Spleen (tissue), 7 donors: ENCODE data around the gene INVS.

ENCODE experiments used
- POLR2A ChIP-seq, 3 donors: fragments of 450-650 bp; IDR thresholded peaks; one replicate each; pipeline ENCODE4 v1.5.1; 2017; ENCODE audit warnings: antibody characterized with exemption in 3 of 3, mild to moderate bottlenecking in 1 of 3
- POLR2AphosphoS5 ChIP-seq, 3 donors: sonication (generic); formaldehyde crosslinking; IDR thresholded peaks; one replicate each; pipeline ENCODE4 v1.5.1; 2017; ENCODE audit warnings: antibody characterized with exemption in 3 of 3
- TF ChIP-seq, protein P1 (sequence below), 11 experiments: fragments of 200-600 bp in 7 of 11; fragments of 450-650 bp in 4 of 11; sonication (generic) in 4 of 11; IDR thresholded peaks in 8 of 11; conservative IDR thresholded peaks in 3 of 11; 1 replicate in 7 of 11; 2 replicates in 4 of 11; pipeline versions ENCODE4 v1.4.0 to v1.8.0; 2016 to 2021; ENCODE audit warnings: antibody characterized with exemption in 11 of 11, inconsistent platforms in 4 of 11, mild to moderate bottlenecking in 1 of 11
- donor health status: DM: no; HTN: no; CAD: no; lungs with moderate emphysema.
- donor health status: DM: no; HTN: no; CAD: no.
- donor health status: DM: no; HTN: no; CAD: no.

DNA sequence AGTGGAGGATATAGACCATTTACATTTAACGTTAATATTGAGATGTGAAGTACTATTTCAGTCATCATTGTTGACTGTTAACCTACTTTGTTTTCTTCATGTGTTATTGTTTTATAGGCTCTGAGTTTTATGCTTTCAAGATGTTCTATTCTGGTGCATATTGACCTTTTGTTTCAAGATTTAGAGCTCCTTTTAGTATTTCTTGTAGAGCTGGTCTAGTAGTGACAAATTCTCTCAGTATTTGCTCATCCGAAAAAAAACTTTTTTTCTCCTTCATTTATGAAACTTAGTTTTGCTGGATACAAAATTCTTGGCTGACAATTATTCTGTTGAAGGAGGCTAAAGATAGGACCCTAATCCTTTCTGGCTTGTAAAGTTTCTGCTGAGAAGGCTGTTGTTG lies 91.3 kb downstream of the INVS start:
- TF ChIP-seq, protein P1, sequence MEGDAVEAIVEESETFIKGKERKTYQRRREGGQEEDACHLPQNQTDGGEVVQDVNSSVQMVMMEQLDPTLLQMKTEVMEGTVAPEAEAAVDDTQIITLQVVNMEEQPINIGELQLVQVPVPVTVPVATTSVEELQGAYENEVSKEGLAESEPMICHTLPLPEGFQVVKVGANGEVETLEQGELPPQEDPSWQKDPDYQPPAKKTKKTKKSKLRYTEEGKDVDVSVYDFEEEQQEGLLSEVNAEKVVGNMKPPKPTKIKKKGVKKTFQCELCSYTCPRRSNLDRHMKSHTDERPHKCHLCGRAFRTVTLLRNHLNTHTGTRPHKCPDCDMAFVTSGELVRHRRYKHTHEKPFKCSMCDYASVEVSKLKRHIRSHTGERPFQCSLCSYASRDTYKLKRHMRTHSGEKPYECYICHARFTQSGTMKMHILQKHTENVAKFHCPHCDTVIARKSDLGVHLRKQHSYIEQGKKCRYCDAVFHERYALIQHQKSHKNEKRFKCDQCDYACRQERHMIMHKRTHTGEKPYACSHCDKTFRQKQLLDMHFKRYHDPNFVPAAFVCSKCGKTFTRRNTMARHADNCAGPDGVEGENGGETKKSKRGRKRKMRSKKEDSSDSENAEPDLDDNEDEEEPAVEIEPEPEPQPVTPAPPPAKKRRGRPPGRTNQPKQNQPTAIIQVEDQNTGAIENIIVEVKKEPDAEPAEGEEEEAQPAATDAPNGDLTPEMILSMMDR (IDR thresholded peaks at IDR 0.05 in 8 of 11, conservative IDR thresholded peaks at IDR 0.05 in 3 of 11), result no peak
- TF ChIP-seq POLR2A (IDR thresholded peaks at IDR 0.05) (no peak), POLR2AphosphoS5 (IDR thresholded peaks at IDR 0.05) (no peak)
